Aorta (tissue), 5 donors: ENCODE measurements around the gene GBX1. TPM values are rescaled to one million over a fixed set of nuclear protein-coding genes. Genes with fewer than 3 reads are reported as not detected.
A peak's percentile ranks its signal among the peaks of the same experiment; 100 is the strongest.

Experiments
- ATAC-seq: fragments of 200-7000 bp; cut with Tn5 transposase; one replicate; pipeline ENCODE4 v1.9.1; 2022; ENCODE audit warnings: moderate library complexity; ENCODE audit not compliant: low FRiP score
- DNase-seq, 2 donors: peaks; one replicate each; pipeline ENCODE4 v3.0.0-alpha.2; 2020
- H3K27ac ChIP-seq, 2 donors: one replicate each; pipeline ENCODE4 v1.5.1; 2013; ENCODE audit warnings: low read length in 2 of 2, mild to moderate bottlenecking in 2 of 2, moderate library complexity in 2 of 2, control low read depth in 1 of 2, inconsistent platforms in 1 of 2, low read depth in 1 of 2
- H3K27me3 ChIP-seq, 2 donors: one replicate each; pipeline ENCODE4 v1.6.1; 2013; ENCODE audit warnings: control low read depth in 1 of 2, low read length in 1 of 2, mild to moderate bottlenecking in 1 of 2, moderate library complexity in 1 of 2; ENCODE audit not compliant: insufficient read depth in 2 of 2, control insufficient read depth in 1 of 2
- H3K36me3 ChIP-seq, 2 donors: one replicate each; pipeline ENCODE4 v1.6.1; 2013; ENCODE audit warnings: control low read depth in 1 of 2, low read length in 1 of 2, mild to moderate bottlenecking in 1 of 2; ENCODE audit not compliant: insufficient read depth in 2 of 2, control insufficient read depth in 1 of 2
- H3K4me1 ChIP-seq, 2 donors: one replicate each; pipeline ENCODE4 v1.6.1; 2013; ENCODE audit warnings: low read length in 2 of 2, control low read depth in 1 of 2, mild to moderate bottlenecking in 1 of 2, moderate library complexity in 1 of 2; ENCODE audit not compliant: insufficient read depth in 2 of 2, control insufficient read depth in 1 of 2
- H3K4me3 ChIP-seq, 2 donors: one replicate each; pipeline ENCODE4 v1.5.1; 2013; ENCODE audit warnings: low read length in 2 of 2, control low read depth in 1 of 2, mild to moderate bottlenecking in 1 of 2
- H3K9me3 ChIP-seq: one replicate; pipeline ENCODE4 v1.6.1; 2013; ENCODE audit warnings: mild to moderate bottlenecking, low read length; ENCODE audit not compliant: control insufficient read depth
- WGBS, 2 donors: extraction: QIAGEN DNeasy Blood & Tissue Kit; methylation state at CpG; one replicate each; pipeline ENCODE4 v1.1.7; 2013; 5-methylcytosine and 5-hydroxymethylcytosine counted together
- intact Hi-C, 2 donors: fragments of 100-400 bp; cut with DNase I; formaldehyde crosslinking; loops; one replicate each; pipeline versions ENCODE4 v1.14.2 to v1.15.0; 2022
- polyA plus RNA-seq, 2 donors: library from polyadenylated mRNA; stranded (reverse); fragments of 200-250 nt; gene quantifications; one replicate each; pipeline ENCODE4 v1.2.3, GENCODE V29; 2013
- total RNA-seq, 2 donors: library from RNA; stranded (reverse); fragmentation: NEBNext Ultra II Directional; extraction: Animal tissue kit (Norgen Biotek cat#: 25700); gene quantifications; one replicate each; pipeline ENCODE4 v1.2.1, GENCODE V29; 2021
- donor health status: healthy with polysubstance abuse.
- donor health status: Bipolar disorder and iron deficiency.
- donor health status: DM: no; HTN: no; CAD: no.
- donor health status: DM: no; HTN: no; CAD: no.
- donor health status: DM: yes; HTN: yes; CAD: no.

Gene GBX1
- total and polyA plus RNA-seq, 4 donors, result not detected

- H3K9me3 ChIP-seq, result no peaks in the 10 kb centered on the region
- H3K27ac ChIP-seq, result no peak overlapping the region
- no peak for DNase-seq
- H3K4me1 ChIP-seq, result no peaks in the 10 kb centered on the region
- H3K36me3 ChIP-seq, result peaks cover 0 to under 1% of the 10 kb centered on the region in 2 donors
- whole genome bisulfite sequencing, 2 donors, result 62 to 65% methylated on average over 22 of the region's 22 CpGs
- no peaks in the 10 kb centered on the region for H3K27me3 ChIP-seq
- intact Hi-C loops, result no loop called here
- no peak overlapping the region for H3K4me3 ChIP-seq
- ATAC-seq, result no peak
Measured at GRCh38 chr7:151148319-151149259, 18.9 kb downstream of the GBX1 start.

GRCh38 chr7:151146761-151147160 lies 20.7 kb downstream of the GBX1 start:
- peaks cover 0 to 3% of the 10 kb centered on the region in 2 donors for H3K36me3 ChIP-seq
- no peak overlapping the region for H3K4me3 ChIP-seq
- intact Hi-C loops, result no loop called here
- H3K4me1 ChIP-seq, result no peaks in the 10 kb centered on the region
- WGBS, 2 donors, result 77 to 78% methylated on average over 3 of the region's 3 CpGs
- H3K27me3 ChIP-seq, result no peaks in the 10 kb centered on the region
- DNase-seq, result no peak
- no peak for ATAC-seq
- H3K27ac ChIP-seq, result no peak overlapping the region
- H3K9me3 ChIP-seq, result no peaks in the 10 kb centered on the region

- Histone ChIP-seq H3K36me3 (peaks cover 0 to 3% of the 10 kb centered on the region in 2 donors), H3K27me3 (no peaks in the 10 kb centered on the region), H3K27ac (no peak overlapping the region), H3K4me3 (no peak overlapping the region), H3K9me3 (no peaks in the 10 kb centered on the region), H3K4me1 (no peaks in the 10 kb centered on the region)
- ATAC-seq (no peak), DNase-seq (no peak)
- intact Hi-C loops, result no loop called here
- 95 to 96% methylated on average over 7 of the region's 7 CpGs for WGBS, 2 donors
Measured at GRCh38 chr7:151144387-151144786, 23.1 kb downstream of the GBX1 start.

DNA sequence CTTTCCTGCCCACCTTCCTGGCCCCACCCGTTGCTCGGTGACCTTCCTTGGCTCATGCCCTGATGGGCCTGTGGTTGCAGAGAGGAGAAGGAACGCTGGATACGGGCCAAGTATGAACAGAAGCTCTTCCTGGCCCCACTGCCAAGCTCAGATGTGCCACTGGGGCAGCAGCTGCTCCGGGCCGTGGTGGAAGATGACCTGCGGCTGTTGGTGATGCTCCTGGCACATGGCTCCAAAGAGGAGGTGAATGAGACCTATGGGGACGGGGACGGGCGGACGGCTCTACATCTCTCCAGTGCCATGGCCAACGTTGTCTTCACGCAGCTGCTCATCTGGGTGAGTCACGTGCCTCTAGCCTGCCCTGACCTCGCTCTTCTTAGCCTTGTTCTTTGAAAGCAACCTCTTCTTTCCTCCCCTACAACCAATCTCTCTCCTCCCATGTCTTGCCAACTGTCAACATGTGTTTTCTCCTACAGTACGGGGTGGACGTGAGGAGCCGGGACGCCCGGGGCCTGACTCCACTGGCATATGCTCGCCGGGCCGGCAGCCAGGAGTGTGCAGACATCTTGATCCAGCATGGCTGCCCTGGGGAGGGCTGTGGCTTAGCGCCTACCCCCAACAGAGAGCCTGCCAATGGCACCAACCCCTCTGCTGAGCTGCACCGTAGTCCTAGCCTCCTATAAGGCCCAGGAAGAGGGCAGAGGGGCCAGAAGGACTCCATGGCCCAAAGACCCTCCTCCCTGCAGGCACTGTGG lies 24.1 kb downstream of the GBX1 start:
- Histone ChIP-seq H3K36me3 (peaks cover 0 to 3% of the 10 kb centered on the region in 2 donors), H3K27me3 (no peaks in the 10 kb centered on the region), H3K4me3 (no peak overlapping the region), H3K4me1 (no peaks in the 10 kb centered on the region), H3K9me3 (no peaks in the 10 kb centered on the region), H3K27ac (no peak overlapping the region)
- peak in 1 of 2 donors; percentile 59 for DNase-seq
- 86 to 87% methylated on average over 25 of the region's 25 CpGs for WGBS, 2 donors
- no peak for ATAC-seq
- intact Hi-C loops, result no loop called here

DNA sequence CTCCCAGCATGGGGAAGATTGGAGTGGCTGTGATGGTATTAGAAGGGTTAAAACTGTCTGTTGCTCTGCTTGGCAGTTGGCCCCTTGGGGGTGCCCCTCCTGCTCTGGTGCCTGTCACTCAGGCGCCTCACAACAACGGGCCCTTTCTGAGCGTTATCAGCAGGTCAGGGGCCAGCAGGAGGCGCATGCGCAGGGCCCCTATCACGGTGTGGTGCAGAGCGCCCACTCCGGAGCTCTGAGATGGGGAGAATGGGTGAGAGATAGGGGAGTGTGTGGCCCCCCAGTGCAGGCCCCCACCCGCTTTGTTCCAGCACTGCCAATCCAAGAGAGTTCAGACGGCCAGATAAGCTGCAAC lies 24.8 kb downstream of the GBX1 start:
- 74 to 78% methylated on average over 9 to 10 of the region's 10 CpGs for WGBS, 2 donors
- Histone ChIP-seq H3K9me3 (no peaks in the 10 kb centered on the region), H3K27ac (no peak overlapping the region), H3K27me3 (no peaks in the 10 kb centered on the region), H3K4me3 (no peak overlapping the region), H3K4me1 (no peaks in the 10 kb centered on the region), H3K36me3 (peaks cover 0 to 3% of the 10 kb centered on the region in 2 donors)
- intact Hi-C loops, result no loop called here
- DNase-seq (peak in 1 of 2 donors; percentile 57), ATAC-seq (no peak)

DNA sequence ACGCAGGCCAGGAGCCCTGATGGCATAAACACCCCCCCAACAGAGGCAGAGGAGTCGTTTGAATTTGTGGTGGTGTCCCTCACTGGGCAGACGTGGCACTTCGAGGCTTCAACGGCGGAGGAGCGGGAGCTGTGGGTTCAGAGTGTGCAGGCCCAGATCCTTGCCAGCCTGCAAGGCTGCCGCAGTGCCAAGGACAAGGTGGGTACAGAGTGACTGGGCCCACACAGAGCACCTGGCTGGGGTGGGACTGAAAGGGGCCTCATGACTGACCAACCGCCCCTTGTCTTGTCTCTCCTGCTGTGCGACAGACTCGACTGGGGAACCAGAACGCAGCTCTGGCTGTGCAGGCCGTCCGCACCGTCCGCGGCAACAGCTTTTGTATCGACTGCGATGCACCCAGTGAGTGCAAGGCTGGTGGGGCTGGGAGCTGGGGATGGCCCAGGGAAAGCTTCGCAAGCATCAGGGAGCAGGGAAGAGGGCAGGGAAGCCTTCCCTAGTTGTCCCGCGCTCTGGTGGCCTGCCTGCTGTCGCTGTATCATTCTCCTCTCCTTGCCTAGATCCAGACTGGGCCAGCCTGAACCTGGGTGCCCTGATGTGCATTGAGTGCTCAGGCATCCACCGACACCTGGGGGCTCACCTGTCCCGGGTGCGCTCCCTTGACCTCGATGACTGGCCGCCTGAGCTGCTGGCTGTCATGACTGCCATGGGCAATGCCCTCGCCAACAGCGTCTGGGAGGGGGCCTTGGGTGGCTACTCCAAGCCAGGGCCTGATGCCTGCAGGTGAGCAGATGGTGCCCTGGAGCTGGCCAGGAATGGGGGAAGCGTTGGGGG lies 25.4 kb downstream of the GBX1 start:
- peaks cover 0 to 3% of the 10 kb centered on the region in 2 donors for H3K36me3 ChIP-seq
- no peak for ATAC-seq
- intact Hi-C loops, result no loop called here
- H3K4me1 ChIP-seq, result no peaks in the 10 kb centered on the region
- no peaks in the 10 kb centered on the region for H3K9me3 ChIP-seq
- no peak overlapping the region for H3K27ac ChIP-seq
- peak in 1 of 2 donors; percentile 61 for DNase-seq
- H3K27me3 ChIP-seq, result no peaks in the 10 kb centered on the region
- WGBS, 2 donors, result 87 to 90% methylated on average over 31 of the region's 31 CpGs
- H3K4me3 ChIP-seq, result no peak overlapping the region

- peaks cover 0 to 3% of the 10 kb centered on the region in 2 donors for H3K36me3 ChIP-seq
- intact Hi-C loops, result no loop called here
- no peaks in the 10 kb centered on the region for H3K4me1 ChIP-seq
- H3K27me3 ChIP-seq, result no peaks in the 10 kb centered on the region
- no peak overlapping the region for H3K4me3 ChIP-seq
- no peaks in the 10 kb centered on the region for H3K9me3 ChIP-seq
- no peak overlapping the region for H3K27ac ChIP-seq
- WGBS, 2 donors, result 86 to 90% methylated on average over 9 of the region's 9 CpGs
- DNase-seq, result peak in 1 of 2 donors; percentile 39
- ATAC-seq, result no peak
Measured at GRCh38 chr7:151141311-151141854, 26.1 kb downstream of the GBX1 start.

GRCh38 chr7:151140826-151141225 lies 26.7 kb downstream of the GBX1 start:
- DNase-seq, result peak in 1 of 2 donors; percentile 37
- ATAC-seq, result no peak
- peaks cover 0 to 5% of the 10 kb centered on the region in 2 donors for H3K36me3 ChIP-seq

More at GRCh38 chr7:151140826-151141225, 26.7 kb downstream of the GBX1 start:
- Histone ChIP-seq H3K27me3 (no peaks in the 10 kb centered on the region), H3K4me1 (no peaks in the 10 kb centered on the region), H3K4me3 (no peak overlapping the region), H3K27ac (no peak overlapping the region), H3K9me3 (no peaks in the 10 kb centered on the region)
- WGBS, 2 donors, result 95 to 97% methylated on average over 7 of the region's 7 CpGs
- intact Hi-C loops, result no loop called here
